ENCODE data around the gene TMEM161A.

The TMEM161A gene

GRCh38 chr19:19095691-19096090 is 42.6 kb downstream of the TMEM161A start:
- no peak for DNase-seq

GRCh38 chr19:19094513-19094912 is 43.8 kb downstream of the TMEM161A start:
- no peak for DNase-seq

- DNase-seq, result no peak
Observed at GRCh38 chr19:19087676-19088075, 50.6 kb downstream of the TMEM161A start.

- no peak for DNase-seq
Observed at GRCh38 chr19:19083413-19084178, 54.7 kb downstream of the TMEM161A start.

GRCh38 chr19:19081642-19082151 is 56.6 kb downstream of the TMEM161A start:
- DNase-seq, result no peak

- DNase-seq, result no peak
Observed at GRCh38 chr19:19079571-19079970, 58.7 kb downstream of the TMEM161A start.

- DNase-seq, result no peak
Observed at GRCh38 chr19:19078801-19079200, 59.5 kb downstream of the TMEM161A start.

- DNase-seq, result peak; percentile 17 to 19
Observed at GRCh38 chr19:19077103-19077502, 61.2 kb downstream of the TMEM161A start.

- no peak for DNase-seq
Observed at GRCh38 chr19:19076476-19076875, 61.8 kb downstream of the TMEM161A start.

GRCh38 chr19:19075126-19075525 is 63.2 kb downstream of the TMEM161A start:
- no peak for DNase-seq

- DNase-seq, result no peak
Observed at GRCh38 chr19:19074196-19074882, 63.9 kb downstream of the TMEM161A start.

GRCh38 chr19:19071897-19072296 is 66.4 kb downstream of the TMEM161A start:
- no peak for DNase-seq
